HCEC 1CT (cell line): Measurements from ENCODE around the gene MAPKAP1.
A peak's percentile ranks its signal among the peaks of the same experiment; 100 is the strongest.

Experiments
- DNase-seq: peaks from one replicate; pipeline ENCODE4 v3.0.0-alpha.2; 2017

MAPKAP1 gene

DNA sequence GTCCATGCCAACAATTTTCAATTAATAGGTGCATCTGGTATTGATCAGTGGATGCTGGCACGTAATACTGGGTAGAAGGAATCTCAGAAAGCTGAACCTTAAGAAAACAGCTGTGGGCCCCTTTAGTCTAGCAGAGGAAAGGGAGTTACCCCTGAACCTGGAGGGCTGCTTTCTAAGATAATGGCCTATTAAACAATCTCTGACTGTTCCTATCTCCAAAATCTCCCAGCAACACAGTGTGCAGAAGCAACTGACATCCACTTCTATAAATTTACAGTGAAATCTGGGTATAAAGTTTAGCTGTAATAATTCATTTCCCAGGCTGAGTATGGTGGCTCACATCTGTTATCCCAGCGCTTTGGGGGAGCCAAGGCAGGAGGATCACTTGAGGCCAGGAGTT is 198.8 kb downstream of the MAPKAP1 start:
- DNase-seq = no peak

DNA sequence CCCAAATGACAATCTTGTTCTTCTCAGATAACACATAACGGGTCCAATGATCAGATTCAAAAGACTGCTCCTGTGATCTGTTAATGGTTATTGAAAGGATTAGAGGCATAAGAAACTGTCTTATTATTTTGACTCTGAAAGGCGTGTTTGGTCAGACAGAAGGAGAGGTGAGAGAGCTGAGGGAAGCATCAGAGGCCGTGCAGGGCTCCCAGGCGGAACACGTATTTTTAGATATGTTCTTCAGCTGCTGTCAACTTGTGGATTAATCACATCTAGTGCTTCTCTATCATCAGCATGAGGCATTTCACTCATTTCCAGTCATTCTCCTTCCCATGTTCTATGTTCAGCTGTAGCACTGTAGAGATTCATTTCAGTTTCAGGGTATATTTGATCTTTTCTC is 199.8 kb downstream of the MAPKAP1 start:
- DNase-seq = no peak

DNA sequence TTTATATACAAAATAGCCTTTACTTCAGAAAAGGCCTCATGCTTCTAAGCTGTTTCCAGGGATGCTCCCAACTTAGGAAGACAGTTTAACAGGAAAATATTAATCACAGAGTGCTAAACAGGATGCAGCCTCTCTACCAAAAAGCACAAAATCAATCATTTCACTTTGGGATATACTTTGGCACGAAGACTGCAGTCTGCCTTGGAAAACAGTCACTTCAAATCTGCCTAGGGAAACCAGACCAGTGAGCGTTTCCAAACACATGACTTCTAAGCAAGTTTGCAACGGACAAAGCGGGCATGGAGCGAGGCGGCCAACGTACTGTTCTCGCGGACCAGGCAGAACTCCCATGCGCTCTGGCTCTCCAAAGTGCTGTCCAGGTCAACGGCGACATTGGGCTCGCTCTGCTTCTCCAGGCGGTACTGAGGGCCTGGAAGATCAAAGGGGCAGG is 201.0 kb downstream of the MAPKAP1 start:
- DNase-seq = no peak

DNA sequence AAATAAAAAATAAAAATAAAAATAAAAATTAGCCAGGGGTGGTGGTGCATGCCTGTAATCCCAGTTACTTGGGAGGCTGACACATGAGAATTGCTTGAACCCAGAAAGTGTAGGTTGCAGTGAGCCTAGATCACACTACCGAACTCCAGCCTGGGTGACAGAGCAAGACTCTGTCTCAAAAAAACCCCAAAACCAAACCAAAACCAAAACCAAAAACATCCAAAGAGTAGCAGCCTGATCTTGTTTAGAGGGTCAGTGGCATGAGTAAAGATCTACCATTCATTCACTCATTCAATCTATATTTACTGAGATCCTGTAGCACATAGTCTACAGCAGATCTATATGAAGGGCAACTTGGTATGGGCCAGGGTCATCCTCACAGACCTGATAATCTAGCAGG is 202.4 kb downstream of the MAPKAP1 start:
- DNase-seq = no peak

DNA sequence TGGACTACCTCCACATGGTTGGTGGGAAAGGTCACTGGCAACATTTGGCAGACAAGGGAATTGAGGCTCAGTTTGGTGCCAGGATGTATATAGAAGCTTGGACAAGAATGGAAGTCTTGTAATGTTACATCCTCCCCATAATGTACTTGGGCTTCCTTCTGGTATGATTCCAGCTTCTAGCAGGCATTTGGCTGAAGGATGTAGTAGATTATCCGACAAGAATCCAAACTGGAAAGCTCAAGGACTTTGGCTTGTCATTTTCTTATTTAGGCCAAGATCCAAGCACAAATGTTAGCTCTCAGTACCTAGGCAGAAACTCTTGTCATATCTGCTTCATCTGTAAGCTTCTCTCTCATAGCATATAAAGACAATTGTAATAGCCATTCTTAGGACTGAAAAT is 209.1 kb downstream of the MAPKAP1 start:
- no peak for DNase-seq

DNA sequence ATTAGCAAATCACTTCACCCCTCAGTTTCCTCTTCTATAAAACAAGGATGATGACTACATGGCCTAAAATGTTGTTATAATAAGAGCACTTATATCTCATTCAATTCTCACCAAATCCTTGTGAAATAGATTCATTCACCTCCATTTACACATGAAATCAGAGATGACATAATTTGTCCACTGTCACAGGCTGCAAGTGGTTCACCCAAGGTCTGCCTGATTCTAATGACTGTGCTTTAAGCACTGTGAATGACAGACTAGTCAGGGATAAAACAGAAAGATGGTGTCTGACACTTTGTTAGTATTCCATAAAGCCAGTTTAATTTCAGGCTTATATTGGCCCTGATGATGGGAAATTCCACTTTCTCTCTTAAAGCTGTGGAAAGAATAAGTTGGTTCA is 209.5 kb downstream of the MAPKAP1 start:
- DNase-seq = no peak

DNA sequence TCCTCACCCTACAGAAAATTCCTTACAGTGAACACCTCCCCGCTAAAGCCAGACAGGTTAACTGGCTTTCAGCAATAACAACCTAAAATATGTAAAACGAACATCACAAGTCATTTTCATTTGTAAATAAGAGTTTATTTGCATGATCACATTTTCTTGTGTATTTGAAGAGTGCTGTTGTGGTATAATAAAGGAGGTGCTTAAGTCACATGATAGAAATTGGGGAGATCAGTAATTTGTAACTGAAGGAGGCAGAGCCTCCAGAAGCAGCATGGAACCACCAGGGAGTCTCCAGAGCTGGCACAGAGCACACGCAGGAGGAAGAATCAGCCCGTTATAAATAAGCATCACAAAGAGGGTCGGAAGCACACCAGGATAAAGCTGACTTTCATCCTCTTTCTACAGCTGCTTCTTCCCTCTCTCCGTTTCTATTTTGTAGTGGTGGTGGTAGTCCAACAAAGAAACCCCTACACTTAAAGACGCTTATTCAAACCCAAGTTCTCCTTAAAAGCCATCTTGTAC is 210.6 kb downstream of the MAPKAP1 start:
- DNase-seq = no peak

DNA sequence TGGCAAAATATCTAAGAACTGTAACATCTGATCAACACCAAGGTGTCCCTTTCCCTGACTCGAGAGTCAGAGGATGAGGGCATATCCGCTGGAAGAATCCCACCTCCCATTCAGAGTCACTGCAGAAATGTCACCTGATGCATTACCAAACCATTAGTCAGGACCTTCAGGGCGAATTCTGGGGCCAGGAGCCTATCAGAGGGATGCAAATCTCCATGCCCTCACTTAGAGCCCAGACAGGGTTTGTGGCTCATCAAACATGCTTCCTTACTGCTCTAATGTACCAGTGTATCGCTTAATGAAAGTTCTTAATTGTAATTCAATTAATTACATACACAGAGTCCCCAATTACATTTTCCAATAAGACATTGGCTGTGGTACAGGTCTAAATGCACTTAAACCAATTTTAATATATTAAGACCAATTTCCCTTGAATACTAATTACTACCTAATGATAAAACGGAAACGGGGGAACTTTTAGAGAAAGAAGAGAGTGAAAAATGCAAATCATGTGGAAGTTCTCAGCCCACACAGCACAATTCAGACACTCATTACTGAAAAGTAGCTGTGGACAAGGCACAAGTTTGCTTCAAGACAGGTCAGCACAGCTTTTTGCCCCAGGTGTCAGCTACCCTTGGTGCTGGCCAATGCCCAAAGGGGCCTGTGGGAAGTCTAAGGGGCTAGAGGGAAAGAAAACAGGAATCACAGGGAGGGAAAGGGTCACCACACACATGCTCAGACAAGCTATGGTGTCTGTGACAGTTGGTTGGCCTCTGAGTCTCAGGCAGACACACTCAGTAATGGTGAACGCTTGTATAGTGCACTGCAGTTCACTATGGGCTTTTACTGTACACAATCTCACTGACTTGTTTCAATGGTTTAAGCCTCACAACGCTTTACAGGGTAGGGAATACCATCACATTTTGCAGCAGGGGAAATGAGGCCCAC is 211.6 kb downstream of the MAPKAP1 start:
- no peak for DNase-seq

DNA sequence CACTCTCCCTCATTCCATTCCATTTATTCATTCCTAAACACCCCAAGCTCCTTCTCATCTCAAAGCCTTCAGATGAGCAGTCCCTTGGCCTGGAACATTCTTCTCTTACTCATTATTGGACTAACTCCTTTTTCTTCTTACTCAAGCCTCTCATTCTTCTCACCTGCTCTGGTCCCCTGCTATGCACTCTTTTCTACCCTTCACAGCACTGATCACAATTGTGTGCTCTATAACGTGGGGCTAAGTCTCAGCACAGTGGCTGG is 212.4 kb downstream of the MAPKAP1 start:
- peak; percentile 63 for DNase-seq

DNA sequence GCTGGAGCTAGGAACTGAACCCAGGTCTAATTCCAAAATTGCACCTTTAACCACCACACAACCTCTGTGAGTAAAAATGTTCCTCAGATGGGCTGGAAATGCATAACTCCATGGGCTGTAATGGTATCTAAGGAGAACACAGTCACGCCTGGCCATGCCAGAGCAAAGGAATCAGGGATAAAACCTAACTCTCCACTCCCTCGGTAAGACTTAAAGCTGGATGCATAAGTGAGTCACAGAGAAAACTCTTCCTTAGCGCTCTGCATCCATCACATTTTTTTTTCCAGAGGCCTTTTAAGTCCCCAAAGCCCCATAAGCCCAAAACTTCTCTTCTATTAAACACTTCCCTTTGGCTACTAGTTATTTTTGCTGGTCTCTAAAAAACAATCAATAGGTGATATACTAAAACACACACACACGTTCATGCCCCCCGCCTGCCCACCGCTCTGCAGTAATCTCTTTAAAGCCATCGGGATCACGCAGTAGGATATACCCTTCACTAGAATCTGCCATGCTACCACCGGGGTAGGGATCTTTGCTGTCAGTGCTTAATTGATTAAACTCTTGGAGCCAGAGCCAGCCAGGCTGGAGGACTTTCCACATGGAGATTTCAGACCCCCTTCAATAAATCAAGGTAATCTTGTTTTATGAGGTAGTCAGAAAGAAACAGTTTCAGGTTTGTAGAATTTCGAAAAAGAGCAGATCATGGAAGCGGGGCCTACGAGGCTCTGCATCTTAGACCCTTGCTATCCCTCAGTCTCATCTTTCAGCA is 212.9 kb downstream of the MAPKAP1 start:
- DNase-seq = peak; percentile 41

DNA sequence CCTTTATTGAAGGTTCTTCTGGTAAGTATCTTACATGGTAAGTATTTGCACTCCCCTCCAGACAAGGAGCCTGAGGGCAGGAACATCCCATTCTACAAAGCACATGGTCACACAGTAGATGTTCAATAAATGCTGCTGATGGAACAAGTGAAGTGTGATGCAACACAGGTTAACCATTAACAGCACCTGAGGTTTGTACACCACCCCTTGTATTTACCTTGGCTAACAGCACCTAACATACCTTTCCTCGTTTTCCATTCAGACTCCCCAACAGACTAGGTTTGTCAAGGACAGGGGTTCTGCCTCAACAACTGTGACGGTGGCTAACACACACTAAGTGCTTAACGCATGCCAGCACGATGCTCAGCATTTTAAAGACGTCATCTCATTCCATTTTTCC is 213.6 kb downstream of the MAPKAP1 start:
- no peak for DNase-seq

DNA sequence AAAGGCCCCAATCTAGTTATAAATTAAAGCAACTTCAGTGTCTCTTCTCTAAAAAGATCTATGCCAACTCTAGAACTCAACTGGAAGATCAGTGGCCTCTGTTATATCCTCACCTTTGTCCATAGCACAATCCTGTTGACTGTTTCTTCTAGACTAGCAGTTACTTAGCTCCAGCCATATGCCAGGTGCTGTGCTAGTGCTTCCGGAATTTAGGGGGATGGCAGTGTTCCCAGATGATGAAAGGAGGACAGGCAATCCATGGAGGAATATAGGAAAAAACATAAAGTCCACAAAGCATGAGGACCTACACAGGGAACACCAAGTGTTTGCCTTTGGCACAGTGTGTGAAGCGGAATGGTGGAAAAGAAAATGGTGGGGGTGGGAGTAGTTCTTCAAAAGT is 214.3 kb downstream of the MAPKAP1 start:
- no peak for DNase-seq

DNA sequence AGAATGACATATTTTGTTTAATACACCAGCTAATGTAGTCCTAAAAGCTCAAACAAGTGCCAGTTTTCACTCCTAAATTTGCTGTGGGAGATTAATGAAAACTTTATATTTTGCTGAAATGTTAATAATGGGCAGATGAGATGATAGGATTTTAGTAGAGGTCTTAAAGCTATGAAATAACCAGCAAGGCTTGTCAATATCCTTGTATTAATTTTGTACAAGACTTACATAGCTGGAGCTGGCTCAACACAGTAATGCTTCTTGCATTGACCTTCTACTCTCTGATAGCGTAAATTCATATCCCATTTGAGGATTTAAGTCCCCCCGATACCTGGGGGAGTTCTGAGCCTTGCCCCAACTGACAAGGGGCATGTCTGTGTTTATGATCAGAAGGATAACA is 219.2 kb downstream of the MAPKAP1 start:
- no peak for DNase-seq

DNA sequence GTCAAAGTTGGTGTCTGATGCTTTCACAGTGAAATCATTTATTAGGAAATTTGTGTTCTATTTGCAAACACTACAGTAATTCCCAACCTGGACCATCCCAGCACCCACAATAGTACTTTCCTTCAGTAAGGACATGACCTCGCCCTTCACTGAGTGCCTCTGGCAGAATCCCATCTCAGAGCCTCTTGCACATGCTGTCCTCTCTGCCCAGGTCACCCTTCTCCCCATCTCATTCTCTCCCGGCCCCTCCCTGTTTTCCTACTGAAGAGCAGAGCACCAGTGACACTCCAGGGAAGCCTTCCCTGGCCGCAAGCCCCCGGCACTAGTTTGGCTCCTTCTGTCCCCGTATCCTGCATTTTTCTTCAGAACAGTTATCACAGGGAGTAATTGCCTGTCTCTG is 220.4 kb downstream of the MAPKAP1 start:
- DNase-seq = no peak

DNA sequence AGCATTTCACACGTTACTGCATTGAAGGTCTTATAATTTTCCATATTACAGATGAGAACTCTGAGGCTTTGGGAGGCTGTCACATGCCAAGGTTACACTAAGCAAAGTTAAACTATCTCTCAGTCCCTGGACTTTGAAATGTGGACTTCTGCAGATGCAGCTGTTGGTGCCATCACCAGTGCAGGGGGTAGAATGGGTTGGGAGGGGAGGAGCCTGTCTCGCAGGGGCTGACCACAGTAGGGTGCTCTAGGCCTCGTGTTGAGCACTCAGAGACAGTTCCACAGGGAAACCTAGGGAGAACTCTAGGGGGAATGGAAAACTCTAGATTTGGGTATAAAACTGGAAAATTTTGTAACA is 220.9 kb downstream of the MAPKAP1 start:
- peak; percentile 25 for DNase-seq

DNA sequence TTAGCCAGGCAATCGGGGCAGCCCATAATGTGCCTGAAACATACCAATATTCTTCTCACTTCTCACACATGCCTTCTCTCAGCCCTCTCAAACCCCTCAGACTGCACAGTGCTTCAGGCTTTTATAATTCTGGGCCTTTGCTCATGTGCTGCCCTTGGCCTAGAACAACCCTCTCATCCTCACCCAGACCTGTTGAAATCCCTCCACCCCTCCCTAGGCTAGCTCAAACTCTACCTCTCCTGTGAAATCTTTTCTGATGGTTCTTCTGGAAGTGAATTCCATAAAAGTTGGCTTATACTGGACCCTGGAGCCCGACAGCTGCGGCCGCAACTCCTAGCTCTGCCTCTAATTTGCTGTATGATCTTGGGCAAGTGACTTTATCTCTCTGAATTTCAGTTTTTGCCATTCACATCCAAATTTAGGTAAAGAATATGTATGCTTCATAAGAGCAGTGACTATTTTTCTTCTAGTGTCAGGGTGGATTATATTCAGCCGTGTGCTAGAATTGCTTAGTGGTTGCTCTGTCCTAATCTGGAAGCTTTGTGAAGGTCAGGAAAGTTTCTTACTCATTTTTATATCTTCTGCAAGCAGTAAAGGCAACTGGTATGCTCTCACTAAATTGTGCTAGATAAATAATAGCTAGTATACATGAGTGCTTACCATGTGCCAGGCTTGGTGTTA is 221.4 kb downstream of the MAPKAP1 start:
- no peak for DNase-seq

DNA sequence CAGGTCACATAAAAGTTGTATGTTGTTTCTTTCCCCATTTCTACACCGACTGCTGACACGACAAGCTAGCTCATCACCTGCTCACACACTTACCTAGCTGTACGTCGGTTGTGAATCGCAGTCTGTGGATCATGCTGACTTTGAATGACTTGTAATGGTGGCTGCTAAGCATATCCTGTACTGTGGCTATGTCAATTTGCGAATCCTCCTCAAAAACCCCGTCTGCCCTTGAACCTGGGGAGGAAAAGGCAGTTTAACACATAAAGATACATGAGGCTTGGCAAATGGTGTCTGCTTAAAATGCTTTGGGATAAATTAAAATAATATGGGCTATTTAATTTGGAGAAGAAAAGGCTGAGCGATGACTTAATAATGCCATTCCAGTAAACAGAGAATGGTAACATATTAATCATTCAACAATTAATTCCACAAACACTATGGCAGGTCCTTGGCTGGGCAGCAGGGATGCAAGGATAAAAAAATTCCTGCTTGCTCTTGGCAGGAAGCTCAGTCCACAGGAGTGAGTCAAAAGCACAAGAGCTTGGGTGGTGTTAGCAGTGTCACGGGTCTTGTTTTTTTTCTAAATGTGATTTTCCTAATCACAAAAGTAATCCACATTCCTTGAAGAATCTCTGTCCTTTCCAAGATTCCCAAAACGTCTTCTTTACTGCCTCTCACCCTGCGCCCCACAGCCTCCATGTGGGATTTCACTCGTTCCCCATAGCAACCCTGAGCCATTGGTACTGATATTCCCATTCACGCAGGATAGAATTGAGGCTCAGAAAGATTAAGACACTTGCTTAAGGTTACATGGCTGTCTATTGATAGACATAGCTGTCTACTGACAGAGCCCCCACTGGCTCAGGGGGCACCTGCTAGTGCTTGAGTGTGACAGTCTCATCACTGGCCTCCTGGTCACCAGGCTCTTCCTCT is 222.4 kb downstream of the MAPKAP1 start:
- peak; percentile 87 for DNase-seq

DNA sequence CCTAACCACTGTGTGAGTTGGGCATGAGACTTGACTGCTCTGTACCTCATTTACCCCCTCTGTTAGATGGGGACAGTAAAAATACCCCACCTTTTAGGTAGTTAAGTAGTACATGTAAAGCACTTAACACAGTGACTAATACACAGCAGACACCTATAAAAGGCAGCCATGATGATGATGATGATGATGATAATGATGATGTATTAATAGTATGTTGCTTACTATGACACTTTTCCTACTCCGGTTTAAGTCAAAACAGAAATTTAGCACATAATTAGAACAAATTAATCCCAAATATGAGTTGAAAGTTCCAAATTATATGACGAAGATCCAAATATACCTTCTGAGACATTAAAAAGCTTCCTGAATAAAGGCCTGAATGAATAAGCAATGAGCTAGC is 223.3 kb downstream of the MAPKAP1 start:
- no peak for DNase-seq

DNA sequence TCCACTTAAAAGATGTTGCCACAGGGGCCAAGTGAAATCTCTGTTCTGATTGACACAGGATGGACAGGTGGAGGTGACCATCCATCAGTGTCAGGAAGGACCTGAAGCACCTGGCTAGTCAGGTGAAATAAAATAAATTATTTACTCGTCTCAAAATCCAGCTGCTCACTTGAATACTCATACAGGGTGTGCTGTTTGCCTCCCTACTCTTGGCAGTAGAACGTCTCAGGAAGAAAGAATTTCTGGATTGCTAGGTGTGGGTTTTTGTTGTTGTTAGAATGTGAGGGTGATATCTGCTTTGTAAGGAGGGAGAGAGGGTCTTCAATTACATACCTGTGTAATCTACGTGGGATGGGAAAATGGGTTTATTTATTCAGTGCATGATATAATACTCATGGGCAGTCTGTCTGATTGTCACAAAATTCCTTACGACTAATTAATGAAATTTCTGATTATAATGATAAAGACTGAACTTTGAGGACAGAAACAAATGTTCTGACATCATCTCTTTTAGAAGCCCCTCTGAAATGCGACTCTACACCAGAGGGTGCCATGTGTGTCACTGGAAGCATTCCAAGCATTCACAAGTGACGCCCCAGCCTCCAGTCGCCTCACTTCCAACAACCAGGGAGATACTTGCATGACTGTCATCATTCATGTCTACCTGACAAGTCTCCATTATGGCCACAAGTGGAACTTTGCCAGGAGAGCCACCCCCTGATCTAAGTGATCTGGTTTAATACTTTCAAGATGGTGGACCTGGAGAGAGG is 227.0 kb downstream of the MAPKAP1 start:
- no peak for DNase-seq

DNA sequence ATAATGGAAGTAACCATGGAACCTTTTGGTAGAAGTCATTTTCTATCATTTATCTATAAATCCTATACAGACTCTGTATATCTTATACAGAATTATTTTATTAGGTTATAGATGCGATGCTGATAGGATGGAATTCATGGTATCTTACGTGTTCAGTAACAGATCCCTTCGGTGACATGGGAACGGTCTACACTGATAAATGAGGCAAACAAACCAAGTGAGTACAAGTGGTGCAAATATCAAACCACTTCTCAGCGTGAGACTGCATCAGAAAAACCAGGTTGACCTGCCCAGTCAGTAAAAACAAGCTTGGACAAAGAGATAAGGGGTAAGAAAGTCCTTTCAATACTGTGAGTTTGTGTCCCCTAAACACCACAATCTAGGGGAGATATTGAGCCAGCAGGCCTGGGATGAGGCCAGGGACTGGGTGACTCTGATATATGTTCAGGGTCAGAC is 229.9 kb downstream of the MAPKAP1 start:
- no peak for DNase-seq

DNA sequence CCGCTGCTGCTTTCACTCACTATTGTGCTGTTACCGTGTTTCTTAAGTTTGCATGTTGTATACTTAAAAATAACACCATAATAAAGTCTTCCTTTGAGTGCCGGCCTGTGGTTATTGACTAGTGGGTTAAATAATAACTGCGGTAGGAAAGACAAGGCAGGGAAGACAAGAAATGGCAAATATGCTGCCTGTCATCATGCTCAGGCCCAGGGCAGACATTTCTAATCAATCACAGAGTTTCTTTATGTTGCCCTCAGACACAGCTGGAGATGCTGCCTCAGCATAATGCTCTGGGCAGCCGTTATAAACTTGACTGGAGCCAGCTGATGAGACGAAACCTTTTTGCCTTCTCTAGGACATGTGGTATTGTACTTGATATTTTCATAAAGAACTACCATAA is 230.4 kb downstream of the MAPKAP1 start:
- DNase-seq = no peak

DNA sequence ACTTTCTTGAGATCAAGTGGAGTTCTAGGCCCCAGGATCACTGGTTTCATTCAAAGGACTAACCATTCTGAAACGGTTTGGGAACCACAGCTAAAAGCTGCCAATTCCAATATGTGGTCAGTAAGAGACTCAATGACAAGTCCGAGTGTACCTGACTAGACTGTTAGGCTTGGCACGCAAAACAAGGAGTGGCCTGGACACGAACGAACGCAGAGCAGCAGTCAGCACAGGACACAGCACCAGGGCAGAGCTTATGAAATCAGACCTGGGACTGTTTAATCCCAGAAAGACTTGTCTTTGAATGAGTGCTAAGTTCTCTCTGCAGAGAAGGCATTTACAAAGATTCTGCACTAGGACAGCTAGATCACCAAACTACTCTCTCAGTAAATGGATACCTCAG is 231.6 kb downstream of the MAPKAP1 start:
- DNase-seq = no peak
